Testis (tissue), 2 donors: ENCODE results near the gene MIPEP.

ENCODE experiments used
- CTCF ChIP-seq, 3 experiments: fragments of 450-650 bp in 2 of 3; fragments of 200-600 bp in 1 of 3; sonication (generic) in 1 of 3; IDR thresholded peaks; one replicate each; pipeline ENCODE4 v1.5.1; 2016 to 2019; ENCODE audit warnings: antibody characterized with exemption in 3 of 3, mild to moderate bottlenecking in 2 of 3, moderate library complexity in 1 of 3
- POLR2A ChIP-seq: fragments of 450-650 bp; IDR thresholded peaks from one replicate; pipeline ENCODE4 v1.6.1; 2017; ENCODE audit warnings: antibody characterized with exemption, mild to moderate bottlenecking, moderate library complexity

GRCh38 chr13:23758798-23759527, 130.2 kb downstream of the MIPEP start:
- TF ChIP-seq CTCF (IDR thresholded peaks at IDR 0.05): no peak
- TF ChIP-seq POLR2A: no peak
